H1 (cell line): ENCODE data around the gene MPND. TPM values are rescaled to one million over a fixed set of nuclear protein-coding genes. Genes with fewer than 3 reads are reported as not detected.

ENCODE experiments used
- ASH2L ChIP-seq: fragments of 200-600, 300-600 bp; sonication (generic); IDR thresholded peaks from one replicate; pipeline ENCODE4 v1.7.1; 2017; ENCODE audit warnings: low read length
- RFX5 ChIP-seq: IDR thresholded peaks from 2 replicates; pipeline ENCODE4 v1.6.1; 2011; ENCODE audit warnings: low read depth, low read length, improper control_type of control experiment, borderline replicate concordance
- SP1 ChIP-seq: IDR thresholded peaks from 2 replicates; pipeline ENCODE4 v1.6.1; 2011; ENCODE audit warnings: low read depth, low read length
- TBP ChIP-seq: IDR thresholded peaks from 2 replicates; pipeline ENCODE4 v1.6.1; 2011; ENCODE audit warnings: low read depth, low read length, improper control_type of control experiment
- polyA plus RNA-seq, 7 experiments: library from polyadenylated mRNA; depleted of rRNA in 3 of 7; stranded (reverse) in 5 of 7; unstranded in 2 of 7; fragments of >200 nt in 5 of 7; fragments of 200-250 nt in 2 of 7; gene quantifications; 1 replicate in 5 of 7; 2 replicates in 1 of 7; 4 replicates in 1 of 7; pipeline versions ENCODE4 v1.2.1 to v1.2.3, GENCODE V29; 2011 to 2013; ENCODE audit warnings: missing spikeins in 2 of 7, mixed read lengths in 2 of 7
- total RNA-seq: library from RNA; stranded (reverse); fragmentation: NEBNext Ultra II Directional; extraction: Animal tissue kit (Norgen Biotek cat#: 25700); gene quantifications from 2 replicates; pipeline ENCODE4 v1.2.1, GENCODE V29; 2021

The MPND gene
- total and polyA plus RNA-seq, 2 of the 8 experiments (the other 6 are each of a cell fraction or from before 2014, with no cell fraction given) = 22.9 to 27.7 TPM

GRCh38 chr19:4326215-4326836 lies 17.0 kb upstream of the MPND start (continued):
- TF ChIP-seq RFX5 (no peak), SP1 (no peak), TBP (no peak), ASH2L (no peak)
